ENCODE results near the gene TBL1X. TPM values are rescaled to one million over a fixed set of nuclear protein-coding genes. Genes with fewer than 3 reads are reported as not detected.

The TBL1X gene
- total and polyA plus RNA-seq, 10 of the 15 experiments (the other 5 are each of a cell fraction or from before 2014, with no cell fraction given): 4.4 to 26.3 (median 10.6) TPM

DNA sequence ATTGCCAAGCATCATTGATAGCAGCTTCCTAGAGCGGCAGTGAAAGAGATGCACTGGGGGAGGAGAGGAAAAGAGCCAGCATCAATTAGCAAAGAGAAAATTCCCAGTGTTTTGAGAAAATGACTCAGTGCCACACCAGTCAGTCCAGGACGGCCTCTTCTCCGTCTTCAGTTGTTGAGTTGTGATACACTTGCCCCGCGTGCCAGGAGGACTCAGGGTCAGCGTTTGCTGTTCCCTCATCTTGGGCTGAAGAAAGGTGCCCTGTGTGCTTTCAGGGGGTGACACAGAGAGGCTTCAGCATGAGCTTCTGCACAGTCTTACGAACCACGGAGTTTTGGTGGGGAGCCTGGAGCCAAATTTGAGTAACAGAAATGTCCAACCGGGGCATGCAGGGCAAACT, 218.5 kb downstream of the TBL1X start:
- BruUV-seq (replicated peaks): no TSS peak
- Histone ChIP-seq H3K4me2 (ENCODE audit: control insufficient read depth, insufficient read depth) (no peak overlapping the region), H3K4me1 (ENCODE audit: control insufficient read depth, insufficient read depth, low read length) (no peaks in the 10 kb centered on the region), H3K9me3 (replicated peaks; ENCODE audit: control insufficient read depth, insufficient read depth, low read length) (no peaks in the 10 kb centered on the region; the same call in 1 of the 3 replicates), H3K79me2 (ENCODE audit: control insufficient read depth, insufficient read depth, low read length) (no peaks in the 10 kb centered on the region), H3K27me3 (replicated peaks in 1 of 2; ENCODE audit: control insufficient read depth in 2 of 2, insufficient read depth in 2 of 2, low read length in 1 of 2) (no peaks in the 10 kb centered on the region), H3K27ac (ENCODE audit: control insufficient read depth, insufficient read depth) (no peak overlapping the region), H3K36me3 (ENCODE audit: control insufficient read depth in 2 of 2, insufficient read depth in 2 of 2, low read length in 1 of 2) (no peaks in the 10 kb centered on the region; a peak in 1 of 4 replicates), H3K9ac (ENCODE audit: control insufficient read depth, insufficient read depth, low read length) (no peak overlapping the region), H3K4me3 (no peak overlapping the region), H2AFZ (ENCODE audit: control insufficient read depth, low read depth, low read length) (no peak overlapping the region), H4K20me1 (ENCODE audit: control insufficient read depth, insufficient read depth) (no peaks in the 10 kb centered on the region)
- intact Hi-C loops (cut with micrococcal nuclease; ENCODE audit: unreplicated experiment) (no loop called here), in situ Hi-C loops (cut with MboI) (no loop called here)
- POLR2A ChIA-PET: no interaction called here
- CTCF ChIA-PET: no interaction called here
- DNase-seq (ENCODE audit: low read depth, low spot score) (no peak), FAIRE-seq (no peak), ATAC-seq (no peak)
- SMC1A ChIA-PET (ENCODE audit: uncharacterized antibody, unreplicated experiment): interaction anchor here (1.2 kb wide), 1 partner anchor 29 kb away, joined by 3 read pairs; no protein-coding TSS in a partner anchor
- RAD21 ChIA-PET (ENCODE audit: unreplicated experiment): no interaction called here
- no peak for TF ChIP-seq NFXL1 (IDR thresholded peaks at IDR 0.05; ENCODE audit: borderline replicate concordance)
- TF ChIP-seq, protein P1, sequence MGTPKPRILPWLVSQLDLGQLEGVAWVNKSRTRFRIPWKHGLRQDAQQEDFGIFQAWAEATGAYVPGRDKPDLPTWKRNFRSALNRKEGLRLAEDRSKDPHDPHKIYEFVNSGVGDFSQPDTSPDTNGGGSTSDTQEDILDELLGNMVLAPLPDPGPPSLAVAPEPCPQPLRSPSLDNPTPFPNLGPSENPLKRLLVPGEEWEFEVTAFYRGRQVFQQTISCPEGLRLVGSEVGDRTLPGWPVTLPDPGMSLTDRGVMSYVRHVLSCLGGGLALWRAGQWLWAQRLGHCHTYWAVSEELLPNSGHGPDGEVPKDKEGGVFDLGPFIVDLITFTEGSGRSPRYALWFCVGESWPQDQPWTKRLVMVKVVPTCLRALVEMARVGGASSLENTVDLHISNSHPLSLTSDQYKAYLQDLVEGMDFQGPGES (IDR thresholded peaks at IDR 0.05): no peak
- 86% methylated on average over 9 of the region's 9 CpGs for WGBS (ENCODE audit: insufficient coverage, insufficient replicate concordance, low lambda C conversion rate, missing lambda C conversion rate)

DNA sequence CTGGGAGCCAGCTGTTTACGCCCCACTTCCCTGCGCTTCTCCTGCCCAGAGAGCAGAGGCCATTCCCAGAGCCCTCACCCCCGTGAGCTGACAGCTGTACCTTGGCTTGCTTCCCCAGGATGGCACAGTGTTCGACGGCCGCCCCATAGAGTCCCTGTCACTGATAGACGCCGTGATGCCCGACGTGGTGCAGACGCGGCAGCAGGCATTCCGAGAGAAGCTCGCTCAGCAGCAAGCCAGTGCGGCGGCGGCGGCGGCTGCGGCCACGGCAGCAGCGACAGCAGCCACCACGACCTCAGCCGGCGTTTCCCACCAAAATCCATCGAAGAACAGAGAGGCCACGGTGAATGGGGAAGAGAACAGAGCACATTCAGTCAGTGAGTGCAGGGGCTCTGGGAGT, 223.0 kb downstream of the TBL1X start:
- CTCF ChIA-PET: no interaction called here
- Histone ChIP-seq H3K36me3 (ENCODE audit: control insufficient read depth in 2 of 2, insufficient read depth in 2 of 2, low read length in 1 of 2) (peaks cover 0 to 2% of the 10 kb centered on the region in 2 experiments; a peak in 1 of 4 replicates), H3K4me1 (ENCODE audit: control insufficient read depth, insufficient read depth, low read length) (no peaks in the 10 kb centered on the region), H2AFZ (ENCODE audit: control insufficient read depth, low read depth, low read length) (no peak overlapping the region), H3K9me3 (replicated peaks; ENCODE audit: control insufficient read depth, insufficient read depth, low read length) (no peaks in the 10 kb centered on the region; the same call in 2 of the 3 replicates), H3K79me2 (ENCODE audit: control insufficient read depth, insufficient read depth, low read length) (no peaks in the 10 kb centered on the region), H3K27me3 (replicated peaks in 1 of 2; ENCODE audit: control insufficient read depth in 2 of 2, insufficient read depth in 2 of 2, low read length in 1 of 2) (no peaks in the 10 kb centered on the region), H3K9ac (ENCODE audit: control insufficient read depth, insufficient read depth, low read length) (no peak overlapping the region), H3K4me3 (no peak overlapping the region), H3K27ac (ENCODE audit: control insufficient read depth, insufficient read depth) (no peak overlapping the region), H4K20me1 (ENCODE audit: control insufficient read depth, insufficient read depth) (no peaks in the 10 kb centered on the region), H3K4me2 (ENCODE audit: control insufficient read depth, insufficient read depth) (no peak overlapping the region)
- ATAC-seq (no peak), FAIRE-seq (no peak), DNase-seq (ENCODE audit: low read depth, low spot score) (no peak)
- POLR2A ChIA-PET: no interaction called here
- in situ Hi-C loops (cut with MboI): no loop called here
- TF ChIP-seq SRF (IDR thresholded peaks at IDR 0.05; ENCODE audit: low read depth in 2 of 2, low read length in 2 of 2) (no peak), JUNB (IDR thresholded peaks at IDR 0.05) (no peak), EED (IDR thresholded peaks at IDR 0.05; ENCODE audit: low read depth) (no peak), NRF1 (conservative IDR thresholded peaks at IDR 0.05; ENCODE audit: low read depth, low read length) (no peak), ZNF207 (IDR thresholded peaks at IDR 0.05; ENCODE audit: borderline replicate concordance) (no peak), YY1 (IDR thresholded peaks at IDR 0.05; ENCODE audit: low read depth, low read length) (no peak)
- TF ChIP-seq, protein P2, sequence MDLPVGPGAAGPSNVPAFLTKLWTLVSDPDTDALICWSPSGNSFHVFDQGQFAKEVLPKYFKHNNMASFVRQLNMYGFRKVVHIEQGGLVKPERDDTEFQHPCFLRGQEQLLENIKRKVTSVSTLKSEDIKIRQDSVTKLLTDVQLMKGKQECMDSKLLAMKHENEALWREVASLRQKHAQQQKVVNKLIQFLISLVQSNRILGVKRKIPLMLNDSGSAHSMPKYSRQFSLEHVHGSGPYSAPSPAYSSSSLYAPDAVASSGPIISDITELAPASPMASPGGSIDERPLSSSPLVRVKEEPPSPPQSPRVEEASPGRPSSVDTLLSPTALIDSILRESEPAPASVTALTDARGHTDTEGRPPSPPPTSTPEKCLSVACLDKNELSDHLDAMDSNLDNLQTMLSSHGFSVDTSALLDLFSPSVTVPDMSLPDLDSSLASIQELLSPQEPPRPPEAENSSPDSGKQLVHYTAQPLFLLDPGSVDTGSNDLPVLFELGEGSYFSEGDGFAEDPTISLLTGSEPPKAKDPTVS (IDR thresholded peaks at IDR 0.05; ENCODE audit: low read depth, low read length): no peak
- RAD21 ChIA-PET (ENCODE audit: unreplicated experiment): no interaction called here
- intact Hi-C loops (cut with micrococcal nuclease; ENCODE audit: unreplicated experiment): no loop called here
- WGBS (ENCODE audit: insufficient coverage, insufficient replicate concordance, low lambda C conversion rate, missing lambda C conversion rate): 80% methylated on average over 26 of the region's 27 CpGs
- SMC1A ChIA-PET (ENCODE audit: uncharacterized antibody, unreplicated experiment): no interaction called here
- BruUV-seq (replicated peaks): no TSS peak

All from GM12878 (cell line).